ENCODE data around the gene STAP2.
"Not testable (repeated sequence)": the region's sequence is repeated elsewhere in the genome, so short reads cannot be mapped to it uniquely, and the experiment has no call there.

Gene STAP2

DNA sequence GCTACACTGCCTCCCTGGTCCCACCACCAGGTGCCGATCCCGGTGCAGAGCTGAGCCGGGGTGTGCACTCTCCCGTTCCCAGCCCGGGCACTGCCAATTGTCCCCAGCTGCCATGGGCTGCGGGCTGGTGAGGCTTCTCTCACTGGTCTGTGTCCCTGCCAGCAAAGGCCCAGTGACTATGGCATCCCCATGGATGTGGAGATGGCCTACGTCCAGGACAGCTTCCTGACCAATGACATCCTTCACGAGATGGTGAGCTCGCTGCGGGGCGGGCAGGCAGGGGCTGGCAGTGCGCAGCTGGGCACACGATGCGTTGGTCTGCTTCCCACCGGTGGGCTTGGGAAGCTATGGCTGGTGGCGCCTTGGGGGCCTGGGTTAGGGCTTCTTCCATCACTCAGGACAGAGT lies 19.3 kb upstream of the STAP2 start:
- DNase-seq (ENCODE audit: low read depth in 2 of 2), result no peak

DNA sequence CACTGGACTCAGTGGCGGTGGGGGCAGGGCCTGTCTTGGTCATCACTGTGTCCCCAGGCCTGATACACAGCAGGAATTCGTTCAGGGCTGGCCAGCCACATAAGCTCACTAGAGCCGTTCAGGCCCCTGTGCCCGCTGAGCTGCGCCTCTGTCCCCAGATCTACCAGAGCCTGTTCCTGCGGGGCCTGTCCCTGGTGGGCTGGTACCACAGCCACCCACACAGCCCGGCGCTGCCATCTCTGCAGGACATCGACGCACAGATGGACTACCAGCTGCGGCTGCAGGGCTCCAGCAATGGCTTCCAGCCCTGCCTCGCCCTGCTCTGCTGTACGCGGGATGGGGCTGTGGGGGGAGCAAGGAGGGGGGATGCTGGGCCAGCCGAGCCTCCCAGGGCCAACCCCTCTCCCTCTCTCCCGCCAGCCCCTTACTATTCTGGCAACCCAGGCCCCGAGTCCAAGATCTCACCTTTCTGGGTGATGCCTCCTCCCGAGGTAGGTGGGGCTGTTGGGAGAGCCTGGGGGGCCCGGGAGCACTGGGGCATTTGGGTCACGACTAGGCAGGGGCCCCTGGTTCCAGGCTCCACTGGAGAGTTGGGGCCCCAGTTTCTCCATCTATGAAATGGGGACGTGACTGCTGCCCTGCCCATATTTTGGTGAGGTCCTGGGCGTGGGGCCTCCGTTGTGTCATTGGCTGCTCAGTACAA lies 18.6 kb upstream of the STAP2 start:
- DNase-seq (ENCODE audit: low read depth in 2 of 2), result no peak

DNA sequence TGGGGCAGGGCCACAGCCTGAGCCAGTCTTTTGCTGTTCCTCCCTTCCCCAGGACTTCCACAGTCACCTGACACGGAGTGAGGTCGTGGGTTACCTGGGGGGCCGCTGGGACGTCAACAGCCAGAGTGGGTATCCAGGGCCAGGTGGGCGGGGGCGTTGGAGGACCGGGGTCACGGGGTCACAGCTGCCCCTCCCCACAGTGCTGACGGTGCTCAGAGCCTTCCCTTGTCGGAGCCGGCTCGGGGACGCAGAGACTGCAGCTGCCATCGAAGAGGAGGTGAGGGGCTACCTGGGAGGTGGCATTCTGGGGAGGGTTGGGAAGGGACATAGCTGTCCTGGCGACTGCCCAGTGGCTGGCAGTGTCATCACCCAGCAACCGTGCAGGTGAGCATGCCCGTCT lies 16.3 kb upstream of the STAP2 start:
- DNase-seq (ENCODE audit: low read depth in 2 of 2), result no peak

DNA sequence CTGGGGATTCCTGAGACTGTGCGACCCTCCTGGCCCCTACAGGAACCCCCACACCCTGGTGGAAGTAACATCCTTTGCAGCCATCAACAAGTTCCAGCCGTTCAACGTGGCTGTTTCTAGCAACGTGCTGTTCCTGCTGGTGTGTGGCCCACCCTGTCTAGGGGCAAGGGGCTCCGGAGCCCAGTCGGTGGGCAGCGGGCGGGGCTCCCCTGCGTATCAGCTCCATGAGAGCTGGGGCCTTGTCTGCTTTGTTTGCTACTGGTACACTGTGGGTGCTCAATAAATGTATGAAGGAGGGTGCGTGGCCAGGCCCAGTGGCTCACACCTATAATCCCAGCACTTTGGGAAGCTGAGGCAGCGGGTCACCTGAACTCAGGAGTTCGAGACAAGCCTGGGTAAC lies 15.7 kb upstream of the STAP2 start:
- no peak for DNase-seq (ENCODE audit: low read depth in 2 of 2)

DNA sequence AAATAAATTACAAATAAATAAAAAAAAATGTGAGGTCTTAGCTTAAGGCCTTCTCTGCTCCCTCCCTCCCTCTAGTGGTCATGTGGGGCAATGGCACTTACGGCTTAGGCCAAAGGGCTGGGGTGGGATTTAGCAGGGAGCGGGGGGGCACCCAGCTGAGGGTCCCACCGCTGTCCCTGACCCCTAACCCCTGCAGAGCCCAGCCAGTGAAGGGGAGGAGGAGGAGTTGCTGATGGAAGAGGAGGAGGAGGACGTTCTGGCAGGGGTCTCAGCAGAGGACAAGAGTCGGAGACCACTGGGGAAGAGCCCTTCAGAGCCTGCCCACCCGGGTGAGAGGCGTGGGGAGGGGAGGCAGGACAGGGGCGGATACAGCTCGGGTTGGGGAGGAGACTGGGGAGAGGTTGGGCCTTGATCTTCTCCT lies 14.1 kb upstream of the STAP2 start:
- peak in 1 of 2 donors; percentile 44 for DNase-seq (ENCODE audit: low read depth in 2 of 2)

DNA sequence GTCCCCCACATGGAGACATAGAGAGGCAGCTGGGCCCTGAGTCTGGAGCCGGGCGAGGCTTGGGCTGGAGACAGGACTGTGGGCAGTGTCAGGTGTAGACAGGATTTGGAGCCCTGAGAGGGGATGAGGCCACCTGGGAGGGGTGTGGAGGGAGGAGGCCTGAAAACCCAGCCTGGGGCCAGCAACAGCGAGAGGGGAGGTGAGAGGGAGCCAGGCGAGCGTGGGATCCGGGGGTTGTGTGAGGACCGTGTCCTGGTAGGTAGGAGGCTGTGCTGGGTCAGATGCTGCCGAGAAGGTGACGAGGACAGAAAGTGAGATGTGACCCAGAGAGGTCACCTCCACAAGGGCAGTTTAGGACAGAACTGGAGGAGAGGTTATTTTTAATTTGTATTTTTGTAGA lies 12.1 kb upstream of the STAP2 start:
- DNase-seq (ENCODE audit: low read depth in 2 of 2), result no peak

DNA sequence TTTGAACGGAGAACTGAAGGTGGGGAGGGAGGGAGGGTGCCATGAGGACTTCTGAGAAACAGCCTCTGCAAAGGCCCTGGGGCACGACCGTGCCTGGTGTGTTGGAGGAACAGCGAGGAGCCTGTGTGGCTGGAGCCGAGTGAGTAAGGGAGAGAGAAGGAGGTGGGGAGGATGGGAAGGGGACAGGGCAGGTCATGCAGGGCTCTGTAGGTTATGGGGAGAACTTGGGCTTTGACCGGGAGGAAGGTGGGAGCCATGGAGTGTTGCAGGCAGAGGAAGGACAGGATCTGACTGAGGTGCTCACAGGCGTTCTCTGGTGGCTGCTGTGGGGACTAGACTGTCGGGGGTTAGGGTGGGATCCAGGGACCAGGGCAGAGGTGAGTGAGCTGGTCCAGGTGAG lies 11.5 kb upstream of the STAP2 start:
- DNase-seq (ENCODE audit: low read depth in 2 of 2), result no peak

DNA sequence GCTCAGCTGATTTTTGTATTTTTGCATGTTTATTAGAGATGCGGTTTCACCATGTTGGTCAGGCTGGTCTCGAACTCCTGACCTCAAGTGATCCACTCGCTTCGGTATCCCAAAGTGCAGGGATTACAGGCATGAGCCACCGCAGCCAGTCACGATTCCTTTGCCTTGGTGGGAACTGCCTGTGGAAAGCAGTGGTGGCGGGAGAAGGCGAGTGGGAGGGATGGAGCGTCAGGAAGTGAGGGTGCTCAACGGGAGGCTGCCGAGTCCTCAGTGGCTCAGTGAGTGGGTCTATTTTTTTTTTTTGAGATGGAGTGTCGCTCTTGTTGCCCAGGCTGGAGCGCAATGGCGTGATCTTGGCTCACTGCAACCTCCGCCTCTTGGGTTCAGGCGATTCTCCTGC lies 10.6 kb upstream of the STAP2 start:
- DNase-seq (ENCODE audit: low read depth in 2 of 2), result not testable (repeated sequence)

DNA sequence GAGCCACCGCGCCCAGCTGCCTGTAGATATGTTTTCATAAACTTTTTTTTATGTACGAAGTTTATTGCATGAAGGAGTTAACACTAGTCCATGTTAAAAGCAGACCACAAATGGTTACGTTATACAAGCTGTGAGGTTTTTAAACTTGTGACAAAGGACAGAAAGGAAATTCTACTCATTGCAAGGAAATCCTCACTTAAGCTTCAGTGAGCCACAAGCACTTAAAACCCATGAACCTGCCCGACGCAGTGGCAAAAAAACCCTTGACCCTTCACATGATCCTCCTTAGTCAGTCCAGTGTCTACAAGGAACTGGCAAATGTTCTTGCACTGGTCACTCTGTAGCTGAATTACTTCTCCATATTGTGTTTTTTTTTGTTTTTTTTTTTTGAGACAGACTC lies 8.9 kb upstream of the STAP2 start:
- DNase-seq (ENCODE audit: low read depth in 2 of 2), result no peak

DNA sequence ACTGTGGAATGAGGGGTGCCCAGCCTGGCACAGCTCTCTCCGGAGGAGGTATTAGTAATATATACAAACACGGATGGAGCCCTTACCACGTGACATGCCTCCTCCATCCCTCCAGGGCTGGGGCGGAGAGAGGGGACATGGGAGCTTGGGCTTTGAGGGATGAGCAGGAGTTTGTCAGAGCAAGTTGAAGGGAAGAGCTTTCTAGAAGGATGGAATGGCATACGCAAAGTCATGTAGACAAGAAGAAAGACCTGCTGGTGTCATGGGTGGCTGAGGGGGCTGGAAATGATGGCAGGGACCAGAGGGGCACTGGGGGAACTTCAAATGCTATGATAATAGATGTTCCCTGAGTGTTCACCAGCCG lies 7.4 kb upstream of the STAP2 start:
- no peak for DNase-seq (ENCODE audit: low read depth in 2 of 2)

DNA sequence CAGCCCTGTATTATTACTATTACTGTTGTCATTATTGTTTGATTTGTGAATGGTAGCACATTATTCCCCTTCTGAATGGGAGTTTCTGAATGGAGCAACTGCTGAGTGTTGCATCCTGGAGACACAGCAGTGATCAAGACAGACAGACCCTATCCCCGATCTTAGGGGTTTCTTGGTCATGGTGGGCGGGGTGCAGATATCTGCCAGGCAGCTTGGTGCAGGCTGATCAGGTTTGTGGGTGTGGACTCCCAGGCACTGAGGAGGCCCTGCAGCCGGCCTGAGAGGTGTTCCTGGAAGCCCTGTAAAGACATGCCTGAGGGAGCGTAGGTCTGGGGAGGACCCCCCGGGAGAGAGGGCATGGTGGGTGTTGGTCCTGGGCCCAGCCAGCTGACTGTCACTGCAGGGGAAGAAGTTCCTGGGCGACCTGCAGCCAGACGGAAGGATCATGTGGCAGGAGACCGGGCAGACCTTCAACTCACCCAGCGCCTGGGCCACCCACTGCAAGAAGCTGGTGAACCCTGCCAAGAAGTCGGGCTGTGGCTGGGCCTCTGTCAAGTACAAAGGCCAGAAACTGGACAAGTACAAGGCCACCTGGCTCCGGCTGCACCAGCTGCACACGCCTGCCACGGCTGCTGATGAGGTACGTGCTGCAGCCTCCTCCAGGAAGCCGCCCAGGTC lies 6.9 kb upstream of the STAP2 start:
- no peak for DNase-seq (ENCODE audit: low read depth in 2 of 2)

DNA sequence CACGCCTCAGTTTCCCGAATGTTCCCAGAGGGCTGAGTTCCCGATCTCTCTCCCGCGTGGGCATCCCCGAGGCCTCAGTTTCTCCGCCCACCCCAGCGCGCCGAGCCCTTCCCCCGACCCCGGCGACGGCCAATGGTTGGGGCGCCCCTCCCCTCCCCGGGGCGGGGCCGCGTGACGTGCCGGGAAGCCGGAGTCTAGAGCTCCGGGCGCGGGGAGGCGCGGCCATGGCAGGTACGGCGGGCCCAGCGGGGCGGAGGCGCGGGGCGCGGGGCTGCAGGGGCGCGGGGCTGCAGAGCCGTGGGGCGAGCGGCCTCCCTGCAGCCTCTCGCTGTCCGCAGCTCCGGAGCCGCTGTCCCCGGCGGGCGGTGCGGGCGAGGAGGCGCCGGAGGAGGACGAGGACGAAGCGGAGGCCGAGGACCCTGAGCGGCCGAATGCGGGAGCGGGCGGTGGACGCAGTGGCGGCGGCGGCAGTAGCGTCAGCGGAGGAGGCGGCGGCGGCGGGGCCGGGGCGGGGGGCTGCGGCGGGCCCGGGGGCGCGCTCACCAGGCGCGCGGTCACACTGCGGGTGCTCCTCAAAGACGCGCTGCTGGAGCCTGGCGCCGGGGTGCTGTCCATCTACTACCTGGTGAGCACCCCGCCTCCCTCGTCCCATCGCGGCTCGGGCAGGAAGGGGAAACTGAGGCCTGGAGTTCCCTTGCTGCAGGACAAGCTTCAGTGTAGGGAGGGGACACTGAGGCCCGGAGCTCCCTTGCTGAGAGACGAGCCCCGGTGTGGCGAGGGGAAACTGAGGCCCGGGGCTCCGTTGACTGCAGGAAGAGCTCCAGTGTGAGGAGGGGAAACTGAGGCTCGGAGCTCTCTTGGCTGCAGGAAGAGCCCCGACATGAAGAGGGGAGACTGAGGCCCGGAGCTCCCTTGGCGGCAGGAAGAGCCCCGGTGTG lies 5.0 kb upstream of the STAP2 start, which contains the start of gene MPND:
Gene MPND (plus strand): TSS at position 193 of the 938 bp plus-strand sequence. CDS start 32 bp downstream, at position 225.
- peak; percentile 76 to 93 for DNase-seq (ENCODE audit: low read depth in 2 of 2)

DNA sequence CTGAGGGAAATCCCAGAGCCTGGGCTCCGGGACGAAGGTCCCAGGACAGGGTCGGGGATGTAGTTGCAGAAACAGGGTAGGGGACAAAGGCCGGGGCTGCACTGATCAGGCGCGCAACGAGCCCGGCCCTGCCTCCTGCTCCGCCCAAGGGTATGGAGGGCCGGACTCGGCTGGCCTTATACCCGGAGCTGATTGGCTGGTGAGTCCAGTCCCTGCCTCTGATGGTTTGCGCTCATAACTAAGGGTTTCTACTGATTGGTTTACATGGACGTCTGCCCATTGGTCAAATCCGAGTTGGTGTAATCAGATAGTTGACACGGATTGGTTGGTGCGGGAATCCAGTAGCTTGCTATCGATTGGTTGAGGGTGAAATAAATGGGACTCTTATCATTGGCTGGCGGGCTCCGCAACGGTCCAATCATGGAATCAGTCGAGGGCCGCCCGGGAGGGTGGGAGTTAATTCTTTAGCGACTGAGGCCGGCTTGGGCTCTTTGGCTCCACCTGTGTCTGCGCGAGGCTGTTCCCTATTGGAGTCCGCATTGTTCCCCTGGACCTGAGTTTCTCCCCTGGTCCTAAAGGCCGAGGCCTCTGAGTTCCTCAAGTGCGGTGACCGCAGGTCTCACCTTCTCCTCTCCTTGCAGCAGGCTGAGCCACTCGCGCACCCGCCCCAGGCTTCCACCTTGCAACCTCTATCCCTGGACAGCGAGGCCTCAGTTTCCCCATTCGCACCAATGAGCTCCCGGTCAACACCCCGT lies 4.2 kb upstream of the STAP2 start:
- DNase-seq (ENCODE audit: low read depth in 2 of 2), result peak; percentile 90 to 91

DNA sequence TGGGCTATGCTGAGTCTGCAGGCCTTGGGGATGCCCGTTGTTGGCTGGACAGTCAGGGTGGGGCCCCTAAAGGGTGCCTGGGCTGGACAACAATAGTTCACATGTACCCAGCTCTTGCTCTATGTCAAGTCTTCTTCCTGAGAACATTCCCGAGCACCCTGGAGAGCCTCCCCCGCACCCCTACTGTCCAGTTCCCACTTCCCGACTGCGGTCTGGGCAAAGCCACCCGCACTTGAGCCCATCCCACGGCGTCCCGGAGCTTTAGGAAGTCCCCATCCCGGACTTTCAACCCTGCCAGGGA lies 3.6 kb upstream of the STAP2 start:
- DNase-seq (ENCODE audit: low read depth in 2 of 2), result no peak

DNA sequence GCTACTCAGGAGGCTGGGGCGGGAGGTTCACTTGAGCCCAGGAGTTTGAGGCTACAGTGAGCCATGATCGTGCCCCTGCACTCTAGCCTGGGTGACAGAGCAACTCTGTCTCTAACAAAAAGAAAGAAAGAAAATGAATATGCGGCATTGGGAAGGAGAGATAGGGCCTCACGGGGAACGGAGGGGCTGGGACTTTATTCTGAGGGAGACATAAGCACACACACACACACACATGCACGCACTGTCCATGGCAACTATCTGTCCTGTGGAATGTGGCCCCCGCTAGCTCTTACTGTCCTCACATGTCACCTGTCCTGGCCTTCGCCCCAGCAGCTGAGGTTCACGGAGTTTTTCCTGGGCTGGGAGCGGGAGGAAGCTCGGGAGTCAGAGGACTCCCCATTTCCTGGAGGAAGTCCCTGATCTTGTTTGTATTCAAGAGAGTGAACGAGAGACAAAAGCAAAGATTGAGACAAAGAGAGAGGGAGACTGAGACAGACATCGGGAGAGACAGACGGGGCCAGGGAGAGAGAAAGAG lies 654 bp downstream of the STAP2 start:
- no peak for DNase-seq (ENCODE audit: low read depth in 2 of 2)

DNA sequence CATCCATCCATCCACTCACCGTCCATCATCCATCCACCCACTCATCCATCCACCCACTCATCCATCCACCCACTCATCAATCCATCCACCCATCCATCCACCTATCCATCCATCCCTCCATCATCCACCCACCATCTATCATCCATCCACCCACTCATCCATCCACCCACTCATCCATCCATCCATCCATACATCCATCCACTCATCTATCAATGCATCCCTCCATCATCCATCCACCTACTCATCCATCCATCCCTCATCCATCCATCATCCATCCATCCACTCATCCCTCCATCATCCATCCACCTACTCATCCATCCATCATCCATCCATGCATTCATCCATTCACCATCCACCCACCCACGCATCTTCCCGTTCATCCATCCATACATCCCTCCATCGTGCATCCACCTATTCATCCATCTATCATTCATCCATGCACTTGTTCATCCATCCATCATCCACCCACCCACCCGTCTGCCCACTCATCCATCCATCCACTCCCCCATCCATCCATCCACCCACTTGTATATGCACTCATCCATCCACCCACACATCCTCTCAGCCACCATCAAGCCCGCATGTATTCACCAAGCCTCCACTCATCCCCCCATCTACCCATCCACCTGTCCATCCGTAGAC lies 3.6 kb downstream of the STAP2 start:
- DNase-seq (ENCODE audit: low read depth in 2 of 2), result no peak

DNA sequence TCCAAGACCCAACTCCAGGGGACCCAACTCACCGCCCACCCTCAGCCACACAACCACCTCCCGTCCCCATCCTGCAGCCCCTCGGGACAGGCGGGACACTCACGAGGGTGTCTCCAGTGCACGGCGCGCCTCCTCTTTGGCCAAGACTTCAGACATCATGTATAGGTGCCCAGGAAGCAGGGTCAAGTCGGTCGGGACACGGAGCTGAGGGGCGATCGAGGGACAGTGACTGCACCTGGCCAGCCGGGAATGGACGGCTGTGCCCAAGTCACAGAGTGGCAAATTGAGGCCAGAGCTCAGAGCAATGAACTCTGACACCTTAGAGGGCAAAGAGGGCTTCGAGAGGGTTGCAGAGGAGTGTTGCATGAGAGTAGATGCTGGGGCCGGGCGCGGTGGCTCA lies 8.8 kb downstream of the STAP2 start:
- no peak for DNase-seq (ENCODE audit: low read depth in 2 of 2)

DNA sequence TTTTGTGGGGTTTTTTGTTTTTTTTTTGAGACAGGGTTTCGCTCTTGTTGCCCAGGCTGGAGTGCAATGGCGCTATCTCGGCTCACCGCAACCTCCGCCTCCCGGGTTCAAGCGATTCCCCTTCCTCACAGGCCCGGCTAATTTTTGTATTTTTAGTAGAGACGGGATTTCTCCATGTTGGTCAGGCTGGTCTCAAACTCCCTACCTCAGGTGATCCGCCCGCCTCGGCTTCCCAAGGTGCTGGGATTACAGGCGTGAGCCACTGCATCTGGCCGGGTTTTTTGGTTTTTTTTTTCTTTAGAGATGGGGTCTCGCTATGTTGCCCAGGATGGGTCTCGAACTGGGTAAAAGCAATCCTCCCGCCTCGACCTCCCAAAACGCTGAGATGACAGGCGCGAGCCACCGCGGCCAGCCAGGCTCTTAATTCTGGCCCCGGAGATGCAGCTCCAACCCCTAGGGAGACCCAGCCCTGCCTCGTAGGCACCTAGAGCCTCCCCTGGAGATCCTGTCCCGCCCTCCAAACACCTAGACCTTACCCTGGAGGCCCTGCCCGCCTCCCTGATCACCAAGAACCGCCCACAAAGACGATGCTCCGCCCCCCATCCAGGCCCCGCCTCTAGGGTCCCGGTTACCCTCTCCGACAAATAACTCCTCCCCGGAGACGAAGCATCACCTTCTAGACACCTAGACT lies 9.5 kb downstream of the STAP2 start:
- peak in 1 of 2 donors; percentile 47 for DNase-seq (ENCODE audit: low read depth in 2 of 2)

DNA sequence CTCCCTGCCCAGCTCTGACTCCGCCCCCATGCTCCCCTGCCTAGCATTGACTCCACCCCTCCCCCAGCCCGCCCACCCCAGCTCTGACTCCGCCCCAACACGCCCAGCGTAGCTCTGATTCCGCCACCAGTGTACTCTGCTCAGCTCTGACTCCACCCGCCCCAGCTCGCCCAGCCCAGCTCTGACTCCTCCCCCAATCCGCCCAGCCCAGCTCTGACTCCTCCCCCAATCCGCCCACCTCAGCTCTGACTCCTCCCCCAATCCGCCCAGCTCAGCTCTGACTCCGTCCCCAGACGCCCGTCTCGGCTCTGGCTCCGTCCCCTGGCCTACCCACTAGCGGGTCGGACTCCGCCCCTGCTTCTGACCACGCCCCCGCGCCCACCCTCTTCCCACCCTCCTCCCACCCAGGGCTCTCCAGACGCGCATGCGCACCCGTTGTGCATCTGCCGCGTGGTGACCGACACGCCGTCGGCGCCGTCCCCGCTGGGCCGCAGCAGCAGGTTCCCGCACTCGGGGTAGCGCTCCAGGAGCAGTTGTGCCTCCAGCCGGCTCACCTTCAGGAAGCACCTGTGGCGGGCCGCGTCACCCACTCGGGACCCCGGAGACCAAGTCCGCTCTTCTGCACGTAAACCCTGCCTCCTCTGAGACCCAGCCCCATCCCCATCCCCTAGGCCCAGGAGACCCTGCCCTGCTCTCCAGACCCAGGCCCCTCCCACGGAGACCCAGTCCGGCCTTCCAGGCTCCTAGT lies 10.2 kb downstream of the STAP2 start:
- peak; percentile 95 to 99 for DNase-seq (ENCODE audit: low read depth in 2 of 2)

DNA sequence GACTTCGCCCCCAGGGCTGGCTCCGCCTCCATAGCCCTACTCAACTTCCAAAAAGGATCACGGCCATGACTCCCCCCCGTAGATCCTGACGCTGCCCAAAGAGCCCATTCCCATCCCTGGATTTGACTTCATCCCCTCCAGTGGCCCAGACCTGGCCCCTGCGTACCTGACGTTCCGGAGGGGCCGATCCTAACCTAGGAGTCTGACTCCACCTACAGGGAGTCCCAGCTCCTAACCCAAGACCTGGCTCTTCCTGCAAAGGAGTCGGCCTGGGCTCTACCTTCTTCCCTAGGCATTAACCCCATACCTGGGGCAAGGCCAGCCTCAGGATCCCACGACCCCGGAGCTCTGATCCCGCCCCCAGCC lies 10.8 kb downstream of the STAP2 start:
- no peak for DNase-seq (ENCODE audit: low read depth in 2 of 2)
